ENCODE data around the gene ADAMTSL2.

Gene ADAMTSL2

DNA sequence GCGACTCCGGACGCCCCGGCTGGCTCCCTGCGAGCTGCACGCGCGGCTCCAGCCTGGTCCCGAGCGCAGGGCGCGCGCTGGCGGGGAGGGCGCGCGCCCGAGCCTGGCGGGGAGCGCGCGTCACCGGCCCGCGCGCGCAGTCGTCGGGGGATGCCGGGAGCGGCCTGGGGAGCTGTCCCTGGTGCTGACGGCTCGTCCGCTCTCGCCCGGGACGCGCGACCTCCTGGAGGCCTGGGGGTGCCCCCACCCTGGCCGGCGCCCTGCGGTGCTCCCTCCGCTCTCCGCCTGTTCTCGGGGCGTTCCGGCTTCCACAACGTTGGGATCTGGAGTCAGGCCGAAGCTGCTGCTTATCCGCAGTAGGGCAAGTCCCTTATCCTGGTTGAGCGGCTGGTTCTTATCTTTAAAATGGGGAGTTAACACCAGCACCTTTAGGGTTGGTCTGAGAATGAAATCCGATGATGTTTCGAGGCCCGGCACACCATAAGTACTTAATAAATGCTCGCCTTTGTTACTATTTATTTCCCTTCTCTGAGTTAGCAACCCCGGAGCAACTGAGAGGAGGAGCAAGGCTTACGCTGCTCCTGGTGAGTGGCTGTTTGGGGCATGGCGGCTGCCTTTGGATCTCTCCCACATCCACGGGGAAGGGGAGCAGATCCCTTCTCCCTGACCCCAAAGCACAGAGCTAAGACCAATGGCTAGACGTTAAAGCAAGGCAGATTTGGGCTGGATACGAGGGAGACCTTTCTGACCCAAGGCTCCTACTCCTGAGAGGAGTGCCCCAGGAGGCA, 75.0 kb downstream of the ADAMTSL2 start, which contains the start of gene FAM163B:
Gene FAM163B, minus strand, starts transcription at position 79 of the 788 bp plus-strand sequence. CDS start 29,166 bp downstream, outside the sequence.
- peak; percentile 19 for DNase-seq

DNA sequence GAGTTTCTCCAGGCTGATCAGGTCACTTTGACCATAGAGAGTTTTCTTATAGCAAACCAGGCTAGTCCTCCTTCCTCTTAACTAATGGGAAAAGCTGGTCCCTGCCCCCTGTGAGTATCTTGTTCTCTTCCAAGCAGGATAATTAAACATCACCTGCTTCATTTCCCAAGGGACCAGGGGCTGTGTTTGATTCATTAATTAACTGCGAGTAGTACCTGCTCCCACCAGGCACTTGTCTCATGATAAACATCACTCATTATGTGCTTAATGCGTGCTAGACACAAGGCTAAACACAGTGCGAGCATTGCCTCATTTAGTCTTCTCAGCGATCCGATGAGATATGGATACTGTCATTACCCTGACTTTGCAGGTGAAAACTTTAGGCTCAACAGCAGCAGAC, 76.3 kb downstream of the ADAMTSL2 start:
- no peak for DNase-seq

DNA sequence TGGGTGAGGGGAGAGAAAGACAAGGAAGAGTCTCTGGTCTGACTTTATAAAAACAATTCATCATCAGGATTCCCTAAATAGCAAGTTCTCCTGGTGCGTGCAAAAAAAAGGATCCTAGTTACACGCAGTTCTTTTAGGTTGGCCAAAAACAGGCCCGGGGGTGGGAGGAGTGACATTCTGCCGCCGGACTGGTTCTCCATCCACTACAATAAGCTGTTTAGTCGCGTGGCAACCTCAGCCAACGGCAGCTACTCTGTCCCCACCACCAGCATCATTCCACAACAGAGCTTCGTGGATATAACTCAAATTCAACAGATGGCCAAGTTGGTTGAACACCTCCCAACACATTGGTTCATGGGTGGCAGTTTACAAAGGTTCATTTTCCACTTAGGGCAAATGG, 77.5 kb downstream of the ADAMTSL2 start:
- DNase-seq = no peak

DNA sequence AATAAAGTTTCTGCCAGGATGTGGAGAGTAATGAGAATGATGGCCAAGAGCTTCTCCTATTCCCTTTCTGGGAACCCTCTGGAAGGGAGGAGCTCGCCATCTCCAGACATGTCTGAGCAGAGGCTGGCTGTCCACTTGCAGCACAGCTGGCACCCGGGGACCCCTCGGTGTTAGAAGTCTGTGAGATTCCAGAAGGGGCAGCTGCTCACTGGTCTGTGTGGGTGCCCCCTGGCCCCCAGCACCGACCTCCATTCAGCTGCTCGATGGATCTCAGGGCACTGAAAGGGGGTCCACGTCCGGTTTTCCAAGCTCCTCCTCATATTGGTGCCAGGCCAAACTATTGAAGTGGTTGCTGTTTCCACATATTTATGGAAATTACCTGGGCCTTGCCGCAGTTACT, 78.3 kb downstream of the ADAMTSL2 start:
- no peak for DNase-seq

DNA sequence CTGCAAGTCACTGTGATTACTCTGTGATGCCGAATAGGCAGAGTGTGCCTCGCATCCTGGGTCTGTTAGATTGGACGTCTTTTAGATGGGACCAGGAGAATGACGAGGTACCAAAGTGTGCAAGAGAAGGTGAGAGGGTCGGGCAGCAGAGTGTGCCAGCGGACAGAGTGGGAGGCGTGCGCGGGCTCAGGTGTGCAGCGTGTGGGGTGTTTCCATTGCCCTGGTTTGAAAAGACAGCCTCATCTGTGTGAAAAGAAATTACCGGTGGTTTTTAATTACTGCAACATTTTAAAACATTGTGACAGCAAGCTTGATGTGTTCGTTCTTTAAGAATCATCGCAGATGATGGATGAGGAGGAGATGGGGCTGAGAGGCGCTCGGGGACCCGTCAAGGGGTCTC, 78.9 kb downstream of the ADAMTSL2 start:
- DNase-seq = no peak

DNA sequence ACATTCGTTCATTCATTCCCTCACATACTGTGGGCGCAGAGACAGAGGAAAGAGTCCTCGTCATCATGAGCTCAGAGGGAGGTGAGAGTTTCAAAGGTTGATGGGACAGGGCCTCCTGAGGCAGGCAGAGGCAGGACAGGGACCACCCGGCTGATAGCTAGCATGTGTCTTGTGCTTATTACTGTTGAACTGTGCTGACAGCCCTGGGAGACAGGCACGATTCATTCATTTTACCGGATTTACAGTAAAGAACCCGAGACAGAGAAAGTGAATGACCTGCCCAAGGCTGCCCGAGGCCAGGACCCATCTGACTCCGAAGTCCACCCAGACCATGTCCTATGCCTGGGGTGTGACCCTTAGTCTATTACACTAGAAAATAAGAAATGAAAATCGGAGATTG, 79.6 kb downstream of the ADAMTSL2 start:
- DNase-seq = no peak

DNA sequence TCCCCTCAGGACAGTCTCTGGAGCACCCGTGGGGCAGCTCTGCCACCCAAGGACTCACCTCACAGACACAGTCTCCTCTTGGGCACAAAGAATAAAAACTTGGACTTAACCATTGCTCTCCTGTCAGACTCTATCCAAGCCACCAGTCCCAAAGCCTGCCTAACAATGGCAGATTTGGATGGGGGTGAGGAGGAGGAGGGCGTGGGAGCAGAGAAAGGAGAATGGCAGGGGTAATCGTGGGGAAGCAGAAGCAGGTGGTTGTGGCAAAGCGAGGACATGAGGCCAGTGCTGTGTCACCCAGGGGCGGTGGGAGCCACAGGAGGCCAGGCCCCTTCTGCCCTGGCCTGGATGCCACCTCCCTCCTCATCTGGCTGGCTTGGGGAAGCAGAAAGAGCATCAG, 80.2 kb downstream of the ADAMTSL2 start:
- DNase-seq = no peak

DNA sequence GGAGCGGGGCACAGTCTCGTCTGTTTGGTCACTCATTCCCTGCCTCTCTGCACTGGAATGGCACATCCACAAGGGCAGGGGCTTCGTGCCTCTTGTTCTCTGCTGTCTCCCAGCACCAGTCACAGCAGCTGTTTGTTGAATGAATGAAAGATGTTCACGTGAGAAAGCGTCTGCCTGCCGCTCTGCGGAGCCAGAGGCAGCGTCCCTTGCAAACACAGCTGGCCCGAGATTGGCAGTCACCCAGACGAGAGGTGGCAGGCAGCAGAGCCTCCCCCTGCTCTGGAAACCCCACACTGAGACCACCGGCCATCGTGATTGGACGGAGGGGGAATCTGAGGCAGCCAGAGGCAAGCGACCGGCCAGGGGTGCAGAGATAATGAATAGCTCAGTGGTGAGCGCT, 80.7 kb downstream of the ADAMTSL2 start:
- DNase-seq = no peak

DNA sequence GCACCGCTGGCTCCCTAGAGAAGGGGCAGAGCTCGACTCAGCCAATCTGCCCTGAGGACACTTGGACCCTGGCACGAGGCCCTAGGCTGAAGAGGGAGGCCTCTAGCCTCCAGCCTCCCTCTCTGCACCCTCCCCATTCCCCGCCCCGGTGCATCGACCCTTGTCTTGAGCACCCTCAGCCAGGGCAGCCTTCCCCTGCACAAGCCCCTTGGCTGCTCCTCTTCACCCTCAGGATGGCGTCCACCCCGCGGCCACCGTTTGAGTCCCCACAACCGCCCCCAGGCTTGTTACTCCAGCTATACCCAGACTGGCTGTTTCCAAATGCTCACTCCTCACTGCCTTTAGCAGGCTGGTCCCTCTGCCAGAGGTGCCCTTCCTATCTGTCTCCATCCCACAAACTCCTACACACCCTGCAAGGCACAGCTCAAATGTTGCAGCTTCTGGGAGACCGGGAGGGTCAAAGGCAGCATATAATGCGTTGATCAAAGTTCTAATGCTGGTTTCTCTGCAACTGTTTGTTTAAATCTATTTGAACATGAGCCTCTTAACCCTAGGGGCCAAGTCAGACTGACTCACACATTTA, 81.2 kb downstream of the ADAMTSL2 start:
- no peak for DNase-seq

DNA sequence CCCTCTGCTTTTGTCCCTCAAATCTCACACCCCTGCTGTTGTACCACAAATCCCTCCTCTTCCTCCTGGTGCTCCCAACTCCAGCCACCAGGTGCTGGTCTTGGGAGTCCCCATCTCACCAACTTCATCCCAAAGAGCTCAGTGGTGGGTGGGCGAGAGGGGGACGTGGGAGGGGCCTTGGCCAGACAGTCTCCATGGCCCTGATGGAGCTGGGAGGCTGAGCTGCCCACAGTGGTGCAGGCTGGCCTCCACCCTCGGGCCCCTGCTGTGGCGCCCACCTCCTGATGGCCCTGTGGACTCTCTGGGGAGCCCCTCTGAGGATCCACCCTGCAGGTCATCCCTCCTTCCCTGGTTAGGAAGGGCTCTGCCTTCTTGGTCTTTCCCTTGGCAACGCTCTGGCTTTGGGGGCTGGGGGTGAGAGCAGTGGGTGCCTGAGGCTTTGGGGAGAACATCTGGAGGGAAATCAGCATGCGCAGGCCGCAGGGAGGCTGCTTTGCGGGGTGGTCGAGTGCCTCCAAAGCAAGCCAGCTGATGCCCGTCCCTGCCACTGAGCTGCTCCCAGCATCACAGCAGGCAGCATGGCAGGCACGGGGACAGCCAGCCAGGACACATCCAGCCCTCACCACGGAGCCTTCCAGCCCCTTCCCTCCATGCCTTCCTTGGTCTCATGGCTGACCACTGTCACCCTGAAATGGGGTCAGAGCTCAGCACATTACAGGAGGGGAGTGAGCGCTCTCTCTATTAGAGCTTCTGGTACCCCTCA, 82.3 kb downstream of the ADAMTSL2 start:
- DNase-seq = no peak

DNA sequence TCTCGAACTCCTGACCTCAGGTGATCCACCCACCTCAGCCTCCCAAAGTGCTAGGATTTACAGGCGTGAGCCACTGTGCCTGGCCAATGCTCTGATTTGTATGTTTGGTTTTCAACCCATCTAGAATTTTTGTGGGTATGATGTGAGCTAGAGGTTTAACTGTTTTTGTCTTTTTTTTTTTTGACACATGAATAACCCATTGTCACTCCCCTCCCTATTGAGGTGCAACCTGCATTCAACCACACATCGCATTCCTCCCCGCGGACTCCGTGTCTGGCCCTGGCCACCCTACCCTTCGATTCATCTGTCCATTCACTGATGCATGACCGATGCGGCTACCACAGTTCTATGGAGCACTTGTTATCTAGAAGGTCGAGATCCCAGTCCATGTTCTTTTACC, 84.2 kb downstream of the ADAMTSL2 start:
- DNase-seq = no peak

DNA sequence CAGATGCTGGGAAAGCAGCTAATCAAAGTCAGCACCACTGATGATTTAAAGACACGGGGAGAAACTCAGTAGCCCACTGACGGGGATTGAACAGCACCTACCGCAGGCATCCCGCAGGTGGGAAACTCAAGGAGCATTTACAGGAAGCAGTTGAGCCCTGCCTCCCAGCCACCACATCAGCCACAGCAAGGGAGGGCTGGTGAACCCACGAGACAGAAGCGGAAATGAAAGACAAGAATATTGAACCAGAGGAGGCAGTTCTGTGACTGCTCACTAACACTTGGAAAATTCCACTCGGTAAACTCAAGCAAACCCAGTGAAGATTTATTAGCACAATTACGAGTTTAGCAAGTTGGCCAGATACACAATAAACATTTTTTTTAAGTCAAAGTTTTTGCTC, 85.3 kb downstream of the ADAMTSL2 start:
- DNase-seq = no peak

DNA sequence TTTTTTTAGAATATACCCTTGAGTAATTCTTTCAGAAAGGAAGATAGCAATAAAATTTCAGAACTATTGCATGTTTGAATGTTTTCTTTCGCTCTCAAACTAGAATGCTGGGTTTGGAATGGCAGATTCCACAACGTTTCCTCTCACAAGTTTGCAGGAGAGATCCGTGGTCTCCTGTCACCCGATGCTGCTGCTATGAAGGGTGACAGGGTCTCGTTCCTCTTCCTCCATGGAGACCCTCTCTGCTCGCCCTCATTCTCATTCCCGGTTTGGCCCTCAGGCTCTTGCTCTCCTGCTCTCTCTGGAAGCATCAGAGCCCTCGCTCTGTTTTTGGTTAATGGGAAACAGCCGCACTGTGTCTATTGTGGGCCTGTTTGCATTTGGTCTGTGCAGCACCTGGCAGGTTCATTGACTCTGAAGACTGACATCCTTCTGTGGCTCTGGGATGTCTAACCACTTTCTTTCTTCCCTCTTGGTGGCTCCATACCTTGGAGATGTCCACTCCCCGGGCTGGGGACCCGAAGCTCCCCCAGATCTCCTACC, 87.3 kb downstream of the ADAMTSL2 start:
- no peak for DNase-seq

DNA sequence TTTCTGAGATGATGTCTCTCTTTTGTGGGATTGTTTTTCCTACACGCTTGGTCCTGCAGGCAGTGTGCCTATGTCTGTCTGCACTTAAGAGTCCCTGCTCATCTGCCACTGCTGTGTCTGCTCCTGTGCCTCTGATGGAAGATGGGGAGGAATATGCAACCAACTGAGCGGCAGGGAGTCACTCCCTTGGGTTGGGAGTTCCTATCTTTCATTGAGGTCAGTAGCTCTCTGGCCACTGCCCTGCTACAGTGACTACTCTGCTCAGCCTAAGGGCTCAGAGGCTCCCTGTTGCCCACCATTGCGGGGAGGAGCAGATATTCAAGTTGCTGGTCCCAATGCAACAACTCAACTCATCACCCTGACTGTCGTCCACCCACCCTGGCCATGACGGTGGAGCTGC, 88.1 kb downstream of the ADAMTSL2 start:
- DNase-seq = no peak
